Measurements from ENCODE around the gene CD274.
"Not testable (repeated sequence)": the region's sequence is repeated elsewhere in the genome, so short reads cannot be mapped to it uniquely, and the experiment has no call there.

The CD274 gene

DNA sequence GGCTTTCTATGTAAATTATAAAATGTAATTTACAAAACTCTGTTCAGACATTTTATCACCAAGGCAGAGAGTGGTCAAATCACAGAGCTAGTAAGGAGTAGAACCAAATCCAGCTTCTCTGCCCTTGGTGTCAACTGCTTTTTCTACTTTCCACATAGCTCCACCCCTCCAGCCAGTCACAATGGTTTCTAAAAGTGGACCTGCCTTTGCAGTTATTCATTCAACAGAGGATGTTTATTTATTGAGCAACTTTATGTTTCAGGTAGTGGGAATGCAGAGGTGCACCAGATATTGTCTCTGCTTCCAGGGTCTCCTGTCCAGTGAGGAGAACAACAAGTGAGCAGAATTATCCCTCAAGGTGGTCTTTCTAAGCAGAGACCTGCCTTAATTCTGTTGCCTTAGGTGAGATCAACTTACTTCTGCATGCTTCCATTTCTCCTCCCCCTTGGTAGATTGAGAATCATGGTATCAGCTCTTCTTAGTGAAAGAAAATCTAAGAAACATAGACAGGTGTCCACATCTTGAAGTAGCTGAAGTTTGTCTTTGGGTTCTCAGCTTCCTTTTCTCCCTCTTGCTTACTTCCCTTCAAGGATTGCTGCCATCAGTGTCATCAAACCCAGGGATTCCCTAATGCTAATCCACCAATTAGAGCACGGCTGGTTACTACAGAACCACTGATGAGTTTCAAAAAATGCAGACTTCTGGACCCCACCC, 42.8 kb downstream of the CD274 start:
- intact Hi-C loops (cut with DNase I; ENCODE audit: low total_unique reads) = no loop called here
- no peaks in the 10 kb centered on the region for H3K27me3 ChIP-seq
- no peaks in the 10 kb centered on the region for H3K36me3 ChIP-seq
- no peak for DNase-seq
- H3K4me1 ChIP-seq = no peaks in the 10 kb centered on the region
- H3K9me3 ChIP-seq = no peaks in the 10 kb centered on the region
- H3K27ac ChIP-seq = no peak overlapping the region
- no peak overlapping the region for H3K4me3 ChIP-seq
- no peak for TF ChIP-seq CTCF (IDR thresholded peaks at IDR 0.05)

- DNase-seq = peak in 1 of 2 donors; percentile 66
- TF ChIP-seq CTCF (IDR thresholded peaks at IDR 0.05) = no peak
- Histone ChIP-seq H3K4me1 (no peaks in the 10 kb centered on the region), H3K27ac (no peak overlapping the region), H3K36me3 (no peaks in the 10 kb centered on the region), H3K4me3 (no peak overlapping the region), H3K9me3 (no peaks in the 10 kb centered on the region), H3K27me3 (no peaks in the 10 kb centered on the region)
- intact Hi-C loops (cut with DNase I; ENCODE audit: low total_unique reads) = no loop called here
Measured at GRCh38 chr9:5493679-5494511, 43.6 kb downstream of the CD274 start.

GRCh38 chr9:5494765-5495164, 44.4 kb downstream of the CD274 start:
- intact Hi-C loops (cut with DNase I; ENCODE audit: low total_unique reads); H3K27ac ChIP-seq; H3K4me1 ChIP-seq: not testable (repeated sequence)

DNA sequence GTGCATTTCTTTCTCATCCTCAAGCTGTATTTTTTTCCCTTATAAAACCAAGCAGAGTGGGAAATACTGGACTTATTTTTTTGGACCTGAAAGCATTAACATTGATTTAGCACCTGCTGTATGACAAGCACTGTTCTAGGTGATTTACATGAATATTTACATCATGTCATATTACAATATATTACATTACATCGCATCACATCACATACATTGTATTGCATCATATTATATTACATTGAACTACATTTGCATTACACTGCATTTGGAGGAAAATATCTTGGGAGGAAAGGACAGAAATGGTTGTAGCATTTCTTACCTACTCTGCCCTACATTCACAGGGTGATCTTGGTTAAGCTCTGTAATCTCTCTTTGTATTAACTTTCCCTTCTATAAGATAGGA, 48.8 kb downstream of the CD274 start:
- Histone ChIP-seq H3K9me3 (no peaks in the 10 kb centered on the region), H3K27me3 (no peaks in the 10 kb centered on the region), H3K36me3 (no peaks in the 10 kb centered on the region), H3K27ac (no peak overlapping the region), H3K4me1 (no peaks in the 10 kb centered on the region), H3K4me3 (no peak overlapping the region)
- no peak for DNase-seq
- intact Hi-C loops (cut with DNase I; ENCODE audit: low total_unique reads) = no loop called here
- no peak for TF ChIP-seq CTCF (IDR thresholded peaks at IDR 0.05)

More at GRCh38 chr9:5494765-5495164, 44.4 kb downstream of the CD274 start:
- H3K36me3 ChIP-seq, H3K27me3 ChIP-seq, DNase-seq, H3K4me3 ChIP-seq, H3K9me3 ChIP-seq: not testable (repeated sequence)

DNA sequence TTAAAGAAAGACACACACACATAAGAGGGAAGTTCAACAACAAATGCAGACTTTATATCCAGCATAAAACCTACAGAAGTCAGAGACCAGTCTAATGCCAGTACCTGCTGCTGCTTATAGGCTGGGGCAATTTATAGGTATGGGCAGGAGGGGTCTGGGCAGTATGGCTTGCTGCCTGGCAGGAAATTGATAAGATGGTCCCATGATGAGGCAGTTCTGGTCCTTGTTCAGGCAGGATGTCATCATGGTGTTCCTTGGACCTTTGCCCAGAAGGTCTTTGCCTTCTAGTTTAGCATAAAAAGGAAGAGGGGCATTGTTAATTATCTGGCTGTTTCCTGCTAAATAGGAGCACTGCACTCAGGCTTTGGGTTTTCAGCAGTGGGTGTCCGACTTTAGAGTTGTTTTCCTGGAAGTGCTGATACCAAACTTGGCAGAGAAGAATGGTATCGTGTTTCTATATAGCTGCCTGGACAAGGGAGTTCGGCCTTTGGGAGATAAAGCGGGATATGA, 49.6 kb downstream of the CD274 start:
- TF ChIP-seq CTCF (IDR thresholded peaks at IDR 0.05) = no peak
- peak in 1 of 2 donors; percentile 34 for DNase-seq
- H3K4me3 ChIP-seq = no peak overlapping the region
- no peaks in the 10 kb centered on the region for H3K9me3 ChIP-seq
- H3K4me1 ChIP-seq = no peaks in the 10 kb centered on the region
- H3K27me3 ChIP-seq = no peaks in the 10 kb centered on the region
- intact Hi-C loops (cut with DNase I; ENCODE audit: low total_unique reads) = no loop called here
- H3K36me3 ChIP-seq = no peaks in the 10 kb centered on the region
- H3K27ac ChIP-seq = no peak overlapping the region
